B cell (primary cell): Measurements from ENCODE around the gene VPS41. TPM values are rescaled to one million over a fixed set of nuclear protein-coding genes. Genes with fewer than 3 reads are reported as not detected.

ENCODE experiments used
- ATAC-seq: fragments of 200-7000 bp; cut with Tn5 transposase; one replicate; pipeline ENCODE4 v1.10.0; 2021; ENCODE audit warnings: low read depth, mild to moderate bottlenecking, moderate number of reproducible peaks, moderate library complexity
- CTCF ChIA-PET: fragments of 350-600 bp; sonication (Branson Sonifier 250); formaldehyde crosslinking; loops from one replicate; lab custom pipeline; 2021; ENCODE audit warnings: antibody characterized with exemption, inconsistent platforms; lab: Charles Lee
- POLR2A ChIA-PET: fragments of 350-600 bp; sonication (Branson Sonifier 250); formaldehyde crosslinking; loops from one replicate; lab custom pipeline; 2021; ENCODE audit warnings: antibody characterized with exemption; lab: Charles Lee
- DNase-seq: peaks from one replicate; pipeline ENCODE4 v3.0.0; 2013
- H2AFZ ChIP-seq: 2 replicates; pipeline ENCODE4 v1.6.1; 2012; ENCODE audit warnings: mild to moderate bottlenecking, low read depth, low read length; ENCODE audit not compliant: insufficient read depth, poor library complexity, severe bottlenecking
- H3K27ac ChIP-seq, 2 donors: 1 replicate in 1 of 2; 2 replicates in 1 of 2; pipeline ENCODE4 v1.5.1; 2012 to 2013; ENCODE audit warnings: low read length in 2 of 2, mild to moderate bottlenecking in 2 of 2, moderate library complexity in 1 of 2
- H3K27me3 ChIP-seq, 4 experiments: fragments of 200-600 bp in 1 of 4; sonication (generic) in 1 of 4; replicated peaks in 1 of 4; 1 replicate in 2 of 4; 2 replicates in 2 of 4; pipeline versions ENCODE4 v1.6.1 to v1.7.0; 2013 to 2016; ENCODE audit warnings: low read length in 3 of 4, mild to moderate bottlenecking in 2 of 4, mixed read lengths in 1 of 4, moderate library complexity in 1 of 4; ENCODE audit not compliant: insufficient read depth in 4 of 4, control insufficient read depth in 3 of 4; ENCODE audit errors: control extremely low read depth in 1 of 4
- H3K36me3 ChIP-seq, 2 experiments: replicated peaks in 1 of 2; 1 replicate in 1 of 2; 2 replicates in 1 of 2; pipeline versions ENCODE4 v1.6.1 to v1.7.1; 2013; ENCODE audit warnings: low read length in 1 of 2; ENCODE audit not compliant: insufficient read depth in 2 of 2, control insufficient read depth in 1 of 2; ENCODE audit errors: control extremely low read depth in 1 of 2, extremely low read depth in 1 of 2
- H3K4me1 ChIP-seq, 2 donors: fragments of 200-600 bp in 1 of 2; sonication (generic) in 1 of 2; 1 replicate in 1 of 2; 2 replicates in 1 of 2; pipeline versions ENCODE4 v1.5.1 to v1.6.1; 2013 to 2017; ENCODE audit warnings: low read length in 2 of 2; ENCODE audit not compliant: control insufficient read depth in 2 of 2, insufficient read depth in 2 of 2
- H3K4me2 ChIP-seq: replicated peaks from 2 replicates; pipeline ENCODE3; 2012; ENCODE audit warnings: mild to moderate bottlenecking, low read depth, low read length; ENCODE audit not compliant: poor library complexity, severe bottlenecking
- H3K4me3 ChIP-seq, 5 experiments: fragments of 200-600 bp in 1 of 5; sonication (generic) in 1 of 5; 1 replicate in 3 of 5; 2 replicates in 2 of 5; pipeline versions ENCODE4 v1.5.1 to v1.7.0; 2011 to 2016; ENCODE audit warnings: low read length in 4 of 5, mild to moderate bottlenecking in 4 of 5, low read depth in 2 of 5, control low read depth in 1 of 5, moderate library complexity in 1 of 5; ENCODE audit not compliant: insufficient read depth in 1 of 5; ENCODE audit errors: control extremely low read depth in 1 of 5, extremely low read depth in 1 of 5
- H3K79me2 ChIP-seq: fragments of 200-600 bp; sonication (generic); one replicate; pipeline ENCODE4 v1.6.0; 2016; ENCODE audit warnings: low read length; ENCODE audit not compliant: control insufficient read depth, insufficient read depth
- H3K9ac ChIP-seq: fragments of 200-600 bp; sonication (generic); 2 replicates; pipeline ENCODE4 v1.6.1; 2017; ENCODE audit warnings: mild to moderate bottlenecking, low read length, moderate library complexity
- H3K9me3 ChIP-seq, 3 donors: one replicate each; pipeline versions ENCODE4 v1.6.1 to v1.7.1; 2013; ENCODE audit warnings: low read length in 2 of 3; ENCODE audit not compliant: control insufficient read depth in 2 of 3, insufficient read depth in 1 of 3; ENCODE audit errors: control extremely low read depth in 1 of 3
- H4K20me1 ChIP-seq: 2 replicates; pipeline ENCODE4 v1.6.0; 2012; ENCODE audit warnings: mild to moderate bottlenecking, low read length; ENCODE audit not compliant: insufficient read depth, control insufficient read depth, poor library complexity, severe bottlenecking
- H3K27ac Mint-ChIP-seq: one replicate; pipeline ENCODE4 v1.8.0; 2021; ENCODE audit warnings: mixed read lengths
- H3K27me3 Mint-ChIP-seq: one replicate; pipeline ENCODE4 v1.8.0; 2021; ENCODE audit warnings: mixed read lengths
- H3K4me1 Mint-ChIP-seq: one replicate; pipeline ENCODE4 v1.8.0; 2021; ENCODE audit warnings: mixed read lengths
- H3K4me3 Mint-ChIP-seq: one replicate; pipeline ENCODE4 v1.8.0; 2021; ENCODE audit warnings: mixed read lengths
- H3K9me3 Mint-ChIP-seq: one replicate; pipeline ENCODE4 v1.8.0; 2022; ENCODE audit warnings: mixed read lengths; ENCODE audit not compliant: insufficient read depth
- EZH2 ChIP-seq: IDR thresholded peaks from 2 replicates; pipeline ENCODE4 v1.6.1; 2012; ENCODE audit warnings: borderline replicate concordance, low read depth, mild to moderate bottlenecking, moderate library complexity, low read length; ENCODE audit not compliant: insufficient read depth, poor library complexity, severe bottlenecking
- WGBS: methylation state at CpG from one replicate; pipeline ENCODE4 v1.1.5; 2013; ENCODE audit warnings: missing lambda C conversion rate; ENCODE audit not compliant: insufficient coverage; 5-methylcytosine and 5-hydroxymethylcytosine counted together
- intact Hi-C: fragments of 100-400 bp; cut with micrococcal nuclease; formaldehyde crosslinking; loops from one replicate; pipeline ENCODE4 v1.10.0; 2022
- polyA plus RNA-seq: library from polyadenylated mRNA; depleted of rRNA; stranded (reverse); fragments of >200 nt; gene quantifications from 2 replicates; pipeline ENCODE4 v1.2.3, GENCODE V29; 2012
- total RNA-seq, 2 donors: library from RNA; stranded (reverse); fragments of 120-200 nt in 1 of 2; gene quantifications; 1 replicate in 1 of 2; 2 replicates in 1 of 2; pipeline versions ENCODE4 v1.2.3 to v1.2.4, GENCODE V29; 2013 to 2022
- TF ChIP-seq, protein P1 (sequence below): fragments of 200-600 bp; IDR thresholded peaks from one replicate; pipeline ENCODE4 v1.8.0; 2022; ENCODE audit warnings: antibody characterized with exemption, mild to moderate bottlenecking

The VPS41 gene
- total and polyA plus RNA-seq, 2 donors (not counting 1 experiment from before 2014, with no cell fraction given), result 9.3 to 114 TPM

DNA sequence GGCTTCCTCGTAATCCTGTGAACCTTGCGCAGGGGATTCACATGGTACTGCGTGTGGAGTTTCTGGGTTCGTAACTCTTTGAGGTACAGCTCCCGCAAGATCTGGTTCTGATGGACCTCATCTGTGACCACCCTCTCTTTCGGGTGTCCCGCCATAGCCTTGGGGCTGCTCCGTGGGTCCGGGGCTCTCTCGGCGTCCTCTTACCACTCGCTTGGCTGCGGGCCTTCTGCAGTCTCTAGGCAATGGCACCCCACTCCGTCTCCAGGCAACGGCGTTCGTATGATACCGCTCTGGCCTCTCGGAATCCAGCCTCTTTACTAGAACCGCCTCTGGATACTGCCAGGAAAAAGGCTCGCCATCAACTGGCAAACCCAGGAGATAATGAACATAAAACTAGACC is 223.1 kb downstream of the VPS41 start:
- H3K9me3 ChIP-seq, result peaks cover 0 to 5% (median 0%) of the 10 kb centered on the region in 3 donors
- H3K4me3 ChIP-seq, result no peak overlapping the region
- no peak overlapping the region for H3K4me2 ChIP-seq
- no peak overlapping the region for H3K27ac Mint-ChIP-seq
- H4K20me1 ChIP-seq, result no peaks in the 10 kb centered on the region
- ChIA-PET POLR2A (no interaction called here), CTCF (no interaction called here)
- no peak overlapping the region for H3K4me3 Mint-ChIP-seq
- H3K79me2 ChIP-seq, result no peaks in the 10 kb centered on the region
- no peak overlapping the region for H3K27ac ChIP-seq
- 95% methylated on average over 20 of the region's 21 CpGs for WGBS
- ATAC-seq, result no peak
- no peaks in the 10 kb centered on the region for H3K4me1 Mint-ChIP-seq
- H3K27me3 Mint-ChIP-seq, result peaks cover 17% of the 10 kb centered on the region
- TF ChIP-seq, protein P1, sequence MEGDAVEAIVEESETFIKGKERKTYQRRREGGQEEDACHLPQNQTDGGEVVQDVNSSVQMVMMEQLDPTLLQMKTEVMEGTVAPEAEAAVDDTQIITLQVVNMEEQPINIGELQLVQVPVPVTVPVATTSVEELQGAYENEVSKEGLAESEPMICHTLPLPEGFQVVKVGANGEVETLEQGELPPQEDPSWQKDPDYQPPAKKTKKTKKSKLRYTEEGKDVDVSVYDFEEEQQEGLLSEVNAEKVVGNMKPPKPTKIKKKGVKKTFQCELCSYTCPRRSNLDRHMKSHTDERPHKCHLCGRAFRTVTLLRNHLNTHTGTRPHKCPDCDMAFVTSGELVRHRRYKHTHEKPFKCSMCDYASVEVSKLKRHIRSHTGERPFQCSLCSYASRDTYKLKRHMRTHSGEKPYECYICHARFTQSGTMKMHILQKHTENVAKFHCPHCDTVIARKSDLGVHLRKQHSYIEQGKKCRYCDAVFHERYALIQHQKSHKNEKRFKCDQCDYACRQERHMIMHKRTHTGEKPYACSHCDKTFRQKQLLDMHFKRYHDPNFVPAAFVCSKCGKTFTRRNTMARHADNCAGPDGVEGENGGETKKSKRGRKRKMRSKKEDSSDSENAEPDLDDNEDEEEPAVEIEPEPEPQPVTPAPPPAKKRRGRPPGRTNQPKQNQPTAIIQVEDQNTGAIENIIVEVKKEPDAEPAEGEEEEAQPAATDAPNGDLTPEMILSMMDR, result no peak
- no peak for TF ChIP-seq EZH2
- no peaks in the 10 kb centered on the region for H3K27me3 ChIP-seq
- H2AFZ ChIP-seq, result no peak overlapping the region
- intact Hi-C loops, result no loop called here
- H3K4me1 ChIP-seq, result no peaks in the 10 kb centered on the region
- H3K9me3 Mint-ChIP-seq, result no peaks in the 10 kb centered on the region
- no peak overlapping the region for H3K9ac ChIP-seq
- DNase-seq, result no peak
- no peaks in the 10 kb centered on the region for H3K36me3 ChIP-seq

- H3K4me1 Mint-ChIP-seq, result no peaks in the 10 kb centered on the region
- POLR2A ChIA-PET, result no interaction called here
- Histone ChIP-seq H3K4me2 (no peak overlapping the region), H3K4me1 (no peaks in the 10 kb centered on the region), H3K4me3 (no peak overlapping the region), H3K9ac (no peak overlapping the region), H3K36me3 (no peaks in the 10 kb centered on the region), H3K27ac (no peak overlapping the region), H2AFZ (no peak overlapping the region), H3K9me3 (peaks cover 0 to 10% (median 0%) of the 10 kb centered on the region in 3 donors), H3K27me3 (no peaks in the 10 kb centered on the region), H3K79me2 (no peaks in the 10 kb centered on the region), H4K20me1 (no peaks in the 10 kb centered on the region)
- ATAC-seq, result no peak
- no peaks in the 10 kb centered on the region for H3K9me3 Mint-ChIP-seq
- TF ChIP-seq, protein P1, result no peak
- no peak for TF ChIP-seq EZH2
- H3K27ac Mint-ChIP-seq, result no peak overlapping the region
- intact Hi-C loops, result no loop called here
- H3K27me3 Mint-ChIP-seq, result peaks cover 17% of the 10 kb centered on the region
- CTCF ChIA-PET, result no interaction called here
- H3K4me3 Mint-ChIP-seq, result no peak overlapping the region
- WGBS, result 100% methylated on average over 1 of the region's 3 CpGs
- DNase-seq, result no peak
Measured at GRCh38 chr7:38682606-38683005, 226.4 kb downstream of the VPS41 start.
